Endothelial cell of hepatic sinusoid (primary cell): ENCODE data around the gene SIRPG.
"Not testable (repeated sequence)": the region's sequence is repeated elsewhere in the genome, so short reads cannot be mapped to it uniquely, and the experiment has no call there.

Experiments
- in situ Hi-C: cut with HindIII; loops from 2 replicates; pipeline ENCODE4 v1.10.0; 2017; ENCODE audit warnings: low sequenced_read_pairs

The SIRPG gene

GRCh38 chr20:1672728-1673127, 15.1 kb upstream of the SIRPG start:
- in situ Hi-C loops = no loop called here

- in situ Hi-C loops = no loop called here
Observed at GRCh38 chr20:1671891-1672669, 14.5 kb upstream of the SIRPG start.

- in situ Hi-C loops = no loop called here
Observed at GRCh38 chr20:1669304-1669703, 11.7 kb upstream of the SIRPG start.

- in situ Hi-C loops = no loop called here
Observed at GRCh38 chr20:1667502-1668085, 10.0 kb upstream of the SIRPG start.

- in situ Hi-C loops = no loop called here
Observed at GRCh38 chr20:1666802-1667201, 9.2 kb upstream of the SIRPG start.

- in situ Hi-C loops = no loop called here
Observed at GRCh38 chr20:1665345-1665744, 7.8 kb upstream of the SIRPG start.

GRCh38 chr20:1664911-1665310, 7.3 kb upstream of the SIRPG start:
- in situ Hi-C loops = no loop called here

- in situ Hi-C loops = no loop called here
Observed at GRCh38 chr20:1663917-1664316, 6.3 kb upstream of the SIRPG start.

- in situ Hi-C loops = no loop called here
Observed at GRCh38 chr20:1661542-1662299, 4.1 kb upstream of the SIRPG start.

GRCh38 chr20:1660246-1660645, 2.7 kb upstream of the SIRPG start:
- in situ Hi-C loops = no loop called here

- in situ Hi-C loops = no loop called here
Observed at GRCh38 chr20:1656844-1657243, 735 bp downstream of the SIRPG start.

GRCh38 chr20:1654996-1655395, 2.6 kb downstream of the SIRPG start:
- in situ Hi-C loops = no loop called here

- in situ Hi-C loops = no loop called here
Observed at GRCh38 chr20:1652960-1653359, 4.6 kb downstream of the SIRPG start.

- in situ Hi-C loops = no loop called here
Observed at GRCh38 chr20:1652104-1652503, 5.5 kb downstream of the SIRPG start.

- in situ Hi-C loops = no loop called here
Observed at GRCh38 chr20:1651268-1652058, 6.1 kb downstream of the SIRPG start.

GRCh38 chr20:1648101-1648500, 9.5 kb downstream of the SIRPG start:
- in situ Hi-C loops = no loop called here

- in situ Hi-C loops = no loop called here
Observed at GRCh38 chr20:1646975-1647431, 10.6 kb downstream of the SIRPG start.

- in situ Hi-C loops = no loop called here
Observed at GRCh38 chr20:1644101-1644962, 13.2 kb downstream of the SIRPG start.

GRCh38 chr20:1638643-1639042, 18.9 kb downstream of the SIRPG start:
- in situ Hi-C loops = not testable (repeated sequence)

- in situ Hi-C loops = no loop called here
Observed at GRCh38 chr20:1637755-1638154, 19.8 kb downstream of the SIRPG start.
